ENCODE measurements around the gene RPL18A. TPM values are rescaled to one million over a fixed set of nuclear protein-coding genes. Genes with fewer than 3 reads are reported as not detected.
"Not testable (repeated sequence)": the region's sequence is repeated elsewhere in the genome, so short reads cannot be mapped to it uniquely, and the experiment has no call there.

Gene RPL18A
- total and polyA plus RNA-seq, 4 donors, result 452 to 870 (median 477) TPM

- H3K9me3 ChIP-seq (ENCODE audit: control insufficient read depth in 4 of 4, low read length in 3 of 4), result no peaks in the 10 kb centered on the region
- H3K36me3 ChIP-seq (ENCODE audit: control insufficient read depth in 4 of 4, insufficient read depth in 3 of 4, low read depth in 1 of 4, low read length in 3 of 4), result no peaks in the 10 kb centered on the region
- H3K27me3 ChIP-seq (ENCODE audit: control insufficient read depth in 4 of 4, insufficient read depth in 4 of 4, low read length in 3 of 4), result peaks cover 0 to 2% (median 0%) of the 10 kb centered on the region in 4 donors
- H3K9ac ChIP-seq (ENCODE audit: low read depth in 1 of 2, low read length in 2 of 2), result no peak overlapping the region
- H3K4me3 ChIP-seq (ENCODE audit: low read depth in 1 of 3, low read length in 3 of 3), result no peak overlapping the region
- H3K27ac ChIP-seq (ENCODE audit: low read depth in 1 of 2, low read length in 2 of 2), result no peak overlapping the region
- 72% methylated on average over 33 of the region's 33 CpGs for WGBS
- TF ChIP-seq RAD21 (IDR thresholded peaks at IDR 0.05), result no peak
- no peak for DNase-seq (ENCODE audit: low spot score)
- H3K4me1 ChIP-seq (ENCODE audit: control insufficient read depth in 4 of 4, insufficient read depth in 4 of 4, low read length in 3 of 4), result no peaks in the 10 kb centered on the region
These were observed 24.1 kb downstream of the RPL18A start for GRCh38 chr19:17883627-17884410.

DNA sequence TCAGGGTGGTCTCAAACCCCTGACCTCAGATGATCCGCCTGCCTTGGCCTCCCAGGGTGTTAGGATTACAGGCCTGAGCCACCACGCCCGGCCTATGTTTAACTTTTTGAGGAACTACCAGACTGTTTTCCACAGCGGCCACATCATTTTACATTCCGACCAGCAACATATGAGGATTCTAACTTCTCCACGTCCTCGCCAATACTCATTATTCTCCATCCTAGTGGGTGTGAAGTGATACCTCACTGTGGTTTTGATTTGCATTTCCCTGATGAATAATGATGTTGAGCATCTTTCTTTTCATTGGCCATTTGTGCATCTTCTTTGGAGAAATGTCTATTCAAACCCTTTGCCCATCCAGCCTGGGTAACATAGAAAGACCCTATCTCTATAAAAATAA, 26.8 kb downstream of the RPL18A start:
- no peaks in the 10 kb centered on the region for H3K36me3 ChIP-seq (ENCODE audit: control insufficient read depth in 4 of 4, insufficient read depth in 3 of 4, low read depth in 1 of 4, low read length in 3 of 4)
- H3K4me1 ChIP-seq (ENCODE audit: control insufficient read depth in 4 of 4, insufficient read depth in 4 of 4, low read length in 3 of 4), result no peaks in the 10 kb centered on the region
- no peak overlapping the region for H3K27ac ChIP-seq (ENCODE audit: low read depth in 1 of 2, low read length in 2 of 2)
- 78% methylated on average over 7 of the region's 7 CpGs for WGBS
- DNase-seq (ENCODE audit: low spot score), result no peak
- no peak overlapping the region for H3K9ac ChIP-seq (ENCODE audit: low read depth in 1 of 2, low read length in 2 of 2)
- no peak overlapping the region for H3K4me3 ChIP-seq (ENCODE audit: low read depth in 1 of 3, low read length in 3 of 3)
- no peaks in the 10 kb centered on the region for H3K9me3 ChIP-seq (ENCODE audit: control insufficient read depth in 4 of 4, low read length in 3 of 4)
- H3K27me3 ChIP-seq (ENCODE audit: control insufficient read depth in 4 of 4, insufficient read depth in 4 of 4, low read length in 3 of 4), result peaks cover 0 to 2% (median 0%) of the 10 kb centered on the region in 4 donors
- TF ChIP-seq SP1 (IDR thresholded peaks at IDR 0.05) (no peak), FOXA2 (IDR thresholded peaks at IDR 0.05) (no peak), EGR1 (IDR thresholded peaks at IDR 0.05; ENCODE audit: low read depth in 2 of 2) (no peak), HNF4A (conservative IDR thresholded peaks at IDR 0.05) (no peak), HNF4G (IDR thresholded peaks at IDR 0.05) (no peak), MAX (IDR thresholded peaks at IDR 0.05) (no peak), JUND (IDR thresholded peaks at IDR 0.05) (no peak), ZBTB33 (IDR thresholded peaks at IDR 0.05) (no peak), NR2F2 (IDR thresholded peaks at IDR 0.05) (no peak), REST (IDR thresholded peaks at IDR 0.05) (no peak), GABPA (IDR thresholded peaks at IDR 0.05 in 1 of 2, conservative IDR thresholded peaks at IDR 0.05 in 1 of 2) (no peak), TAF1 (conservative IDR thresholded peaks at IDR 0.05) (no peak), YY1 (IDR thresholded peaks at IDR 0.05) (no peak), FOXA1 (IDR thresholded peaks at IDR 0.05) (no peak)

DNA sequence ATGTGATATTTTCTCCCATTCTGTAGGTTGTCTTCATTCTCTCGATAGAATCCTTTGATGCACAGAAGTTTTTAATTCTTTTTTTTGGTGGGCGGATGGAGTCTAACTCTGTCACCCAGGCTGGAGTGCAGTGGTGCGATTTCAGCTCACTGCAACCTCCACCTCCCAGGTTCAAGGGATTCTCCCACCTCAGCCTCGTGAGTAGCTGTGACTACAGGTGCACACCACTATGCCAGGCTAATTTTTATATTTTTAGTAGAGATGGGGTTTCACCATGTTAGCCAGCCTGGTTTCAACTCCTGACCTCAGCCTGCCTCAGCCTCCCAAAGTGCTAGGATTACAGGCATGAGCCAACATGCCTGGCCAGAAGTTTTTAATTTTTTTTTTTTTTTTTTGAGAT, 27.5 kb downstream of the RPL18A start:
- H3K27ac ChIP-seq (ENCODE audit: low read depth in 1 of 2, low read length in 2 of 2); H3K4me1 ChIP-seq (ENCODE audit: control insufficient read depth in 4 of 4, insufficient read depth in 4 of 4, low read length in 3 of 4); H3K9ac ChIP-seq (ENCODE audit: low read depth in 1 of 2, low read length in 2 of 2); H3K36me3 ChIP-seq (ENCODE audit: control insufficient read depth in 4 of 4, insufficient read depth in 3 of 4, low read depth in 1 of 4, low read length in 3 of 4); H3K4me3 ChIP-seq (ENCODE audit: low read depth in 1 of 3, low read length in 3 of 3); H3K27me3 ChIP-seq (ENCODE audit: control insufficient read depth in 4 of 4, insufficient read depth in 4 of 4, low read length in 3 of 4); DNase-seq (ENCODE audit: low spot score); H3K9me3 ChIP-seq (ENCODE audit: control insufficient read depth in 4 of 4, low read length in 3 of 4): not testable (repeated sequence)
- 67% methylated on average over 4 of the region's 4 CpGs for WGBS
